ENCODE data around the gene NR3C1.

NR3C1 gene

GRCh38 chr5:143386725-143387124 lies 16.8 kb downstream of the NR3C1 start:
- Histone ChIP-seq H3K9me3 (replicated peaks; ENCODE audit: insufficient read depth, low read length) (no peaks in the 10 kb centered on the region), H3F3A (ENCODE audit: insufficient read depth, low read length) (no peaks in the 10 kb centered on the region), H3K9me2 (replicated peaks; ENCODE audit: insufficient read depth, low read length) (no peaks in the 10 kb centered on the region), H3K36me3 (replicated peaks; ENCODE audit: insufficient read depth, low read length) (peaks cover 25% of the 10 kb centered on the region), H3K4me1 (ENCODE audit: low read length) (0 out of 2 replicates have a peak, but pooled peaks cover 13% of the 10 kb centered on the region), H3K27me3 (replicated peaks; ENCODE audit: insufficient read depth, low read length) (no peaks in the 10 kb centered on the region), H3K79me2 (ENCODE audit: low read length) (peaks cover 100% of the 10 kb centered on the region), H3K4me3 (ENCODE audit: low read length) (no peak overlapping the region), H3K4me2 (ENCODE audit: low read depth, low read length) (no peak overlapping the region), H3K27ac (ENCODE audit: low read length) (no peak overlapping the region), H2AFZ (ENCODE audit: low read length) (no peak overlapping the region), H3K9ac (ENCODE audit: low read length) (no peak overlapping the region), H4K20me1 (ENCODE audit: insufficient read depth, low read length) (peaks cover 25% of the 10 kb centered on the region)
- no peak for DNase-seq
- TF ChIP-seq EZH2phosphoT487 (IDR thresholded peaks at IDR 0.05; ENCODE audit: low read length) (no peak), EZH2 (optimal IDR thresholded peaks at IDR 0.05; ENCODE audit: low read depth, low read length) (no peak), CTCF (IDR thresholded peaks at IDR 0.05; ENCODE audit: low read length) (no peak)

- Histone ChIP-seq H3K79me2 (ENCODE audit: low read length) (peaks cover 100% of the 10 kb centered on the region), H3F3A (ENCODE audit: insufficient read depth, low read length) (no peaks in the 10 kb centered on the region)
Measured at GRCh38 chr5:143384865-143385657, 18.4 kb downstream of the NR3C1 start.

GRCh38 chr5:143383988-143384387 lies 19.5 kb downstream of the NR3C1 start:
- H3K79me2 ChIP-seq (ENCODE audit: low read length), result peaks cover 100% of the 10 kb centered on the region
- H3K9me2 ChIP-seq (replicated peaks; ENCODE audit: insufficient read depth, low read length), result no peaks in the 10 kb centered on the region
- H3K9me3 ChIP-seq (replicated peaks; ENCODE audit: insufficient read depth, low read length), result no peaks in the 10 kb centered on the region
- H3K9ac ChIP-seq (ENCODE audit: low read length), result no peak overlapping the region
- H3K4me1 ChIP-seq (ENCODE audit: low read length), result 0 out of 2 replicates have a peak, but pooled peaks cover 6% of the 10 kb centered on the region
- H3K27me3 ChIP-seq (replicated peaks; ENCODE audit: insufficient read depth, low read length), result no peaks in the 10 kb centered on the region
- H3K36me3 ChIP-seq (replicated peaks; ENCODE audit: insufficient read depth, low read length), result peaks cover 22% of the 10 kb centered on the region
- no peak overlapping the region for H2AFZ ChIP-seq (ENCODE audit: low read length)
- H3F3A ChIP-seq (ENCODE audit: insufficient read depth, low read length), result no peaks in the 10 kb centered on the region
- peaks cover 44% of the 10 kb centered on the region for H4K20me1 ChIP-seq (ENCODE audit: insufficient read depth, low read length)
- H3K27ac ChIP-seq (ENCODE audit: low read length), result no peak overlapping the region
- DNase-seq, result no peak
- no peak overlapping the region for H3K4me2 ChIP-seq (ENCODE audit: low read depth, low read length)
- TF ChIP-seq EZH2 (optimal IDR thresholded peaks at IDR 0.05; ENCODE audit: low read depth, low read length), result no peak
- no peak for TF ChIP-seq CTCF (IDR thresholded peaks at IDR 0.05; ENCODE audit: low read length)
- no peak overlapping the region for H3K4me3 ChIP-seq (ENCODE audit: low read length)

More at GRCh38 chr5:143384865-143385657, 18.4 kb downstream of the NR3C1 start:
- Histone ChIP-seq H3K4me3 (ENCODE audit: low read length) (no peak overlapping the region), H3K4me2 (ENCODE audit: low read depth, low read length) (no peak overlapping the region), H3K4me1 (ENCODE audit: low read length) (0 out of 2 replicates have a peak, but pooled peaks cover 11% of the 10 kb centered on the region), H3K9me2 (replicated peaks; ENCODE audit: insufficient read depth, low read length) (no peaks in the 10 kb centered on the region), H3K9ac (ENCODE audit: low read length) (no peak overlapping the region), H3K9me3 (replicated peaks; ENCODE audit: insufficient read depth, low read length) (no peaks in the 10 kb centered on the region), H3K27me3 (replicated peaks; ENCODE audit: insufficient read depth, low read length) (no peaks in the 10 kb centered on the region), H2AFZ (ENCODE audit: low read length) (no peak overlapping the region), H4K20me1 (ENCODE audit: insufficient read depth, low read length) (peaks cover 35% of the 10 kb centered on the region), H3K36me3 (replicated peaks; ENCODE audit: insufficient read depth, low read length) (peaks cover 25% of the 10 kb centered on the region), H3K27ac (ENCODE audit: low read length) (no peak overlapping the region)
- DNase-seq, result no peak
- TF ChIP-seq EZH2phosphoT487 (IDR thresholded peaks at IDR 0.05; ENCODE audit: low read length), result no peak
- TF ChIP-seq EZH2 (optimal IDR thresholded peaks at IDR 0.05; ENCODE audit: low read depth, low read length), result no peak
- no peak for TF ChIP-seq CTCF (IDR thresholded peaks at IDR 0.05; ENCODE audit: low read length)
